Caco-2 (cell line): Measurements from ENCODE around the gene ATG2A. TPM values are rescaled to one million over a fixed set of nuclear protein-coding genes. Genes with fewer than 3 reads are reported as not detected.
A peak's percentile ranks its signal among the peaks of the same experiment; 100 is the strongest.

Experiments used
- BruUV-seq: library from RNA; stranded (reverse); fragments of 400-500 nt; replicated peaks from 2 replicates; lab custom pipeline; 2021; lab: Mats Ljungman, UMichigan
- CTCF ChIA-PET: fragments of 300-600 bp; sonication (Branson Sonifier 250); formaldehyde crosslinking; loops from one replicate; lab custom pipeline; 2022; ENCODE audit warnings: antibody characterized with exemption; lab: Charles Lee
- POLR2A ChIA-PET: fragments of 300-600 bp; sonication (Branson Sonifier 250); formaldehyde crosslinking; loops from one replicate; lab custom pipeline; 2022; ENCODE audit warnings: antibody characterized with exemption; lab: Charles Lee
- DNase-seq, 2 experiments: peaks; one replicate each; pipeline versions ENCODE4 v3.0.0 to v3.0.0-alpha.2; 2020 to 2022
- H3K27me3 ChIP-seq: replicated peaks from 2 replicates; pipeline ENCODE4 v1.6.0; 2011; ENCODE audit warnings: low read length; ENCODE audit not compliant: control insufficient read depth, insufficient read depth
- H3K36me3 ChIP-seq: 2 replicates; pipeline ENCODE4 v1.5.1; 2011; ENCODE audit warnings: low read length; ENCODE audit not compliant: control insufficient read depth, insufficient read depth
- H3K4me1 ChIP-seq: fragments of 250-450 bp; sonication (Bioruptor Pico); 2 replicates; pipeline ENCODE4 v1.5.1; 2020; ENCODE audit warnings: mild to moderate bottlenecking
- H3K4me3 ChIP-seq: 2 replicates; pipeline ENCODE4 v1.5.1; 2011; ENCODE audit warnings: low read depth, mild to moderate bottlenecking, control low read depth, low read length
- H3K9me3 ChIP-seq: fragments of 250-450 bp; sonication (Bioruptor Pico); 2 replicates; pipeline ENCODE4 v1.5.1; 2020; ENCODE audit warnings: mild to moderate bottlenecking, moderate library complexity
- H3K27ac Mint-ChIP-seq: one replicate; pipeline ENCODE4 v1.8.0; 2022; ENCODE audit warnings: mixed read lengths; ENCODE audit not compliant: unreplicated experiment
- H3K27me3 Mint-ChIP-seq: one replicate; pipeline ENCODE4 v1.8.0; 2022; ENCODE audit warnings: mixed read lengths; ENCODE audit not compliant: insufficient read depth, unreplicated experiment
- H3K36me3 Mint-ChIP-seq: one replicate; pipeline ENCODE4 v1.8.0; 2022; ENCODE audit warnings: mild to moderate bottlenecking, mixed read lengths; ENCODE audit not compliant: insufficient read depth, unreplicated experiment
- H3K4me1 Mint-ChIP-seq: one replicate; pipeline ENCODE4 v1.8.0; 2022; ENCODE audit warnings: low read depth, mixed read lengths; ENCODE audit not compliant: unreplicated experiment
- H3K4me3 Mint-ChIP-seq: one replicate; pipeline ENCODE4 v1.8.0; 2022; ENCODE audit warnings: mild to moderate bottlenecking, moderate library complexity, mixed read lengths; ENCODE audit not compliant: unreplicated experiment
- H3K9me3 Mint-ChIP-seq: one replicate; pipeline ENCODE4 v1.8.0; 2022; ENCODE audit warnings: mixed read lengths; ENCODE audit not compliant: unreplicated experiment
- intact Hi-C: fragments of 100-400 bp; cut with micrococcal nuclease; formaldehyde crosslinking; loops from one replicate; pipeline ENCODE4 v1.10.0; 2022; ENCODE audit not compliant: unreplicated experiment
- total RNA-seq: library from RNA; stranded (reverse); gene quantifications from 2 replicates; pipeline ENCODE4 v1.2.3, GENCODE V29; 2022
- TF ChIP-seq, protein P1 (sequence below), 2 experiments: fragments of 200-600 bp in 1 of 2; IDR thresholded peaks; 1 replicate in 1 of 2; 2 replicates in 1 of 2; pipeline versions ENCODE4 v1.5.1 to v1.8.0; 2011 to 2022; ENCODE audit warnings: antibody characterized with exemption in 1 of 2, control low read depth in 1 of 2, inconsistent platforms in 1 of 2, low read depth in 1 of 2, low read length in 1 of 2, mild to moderate bottlenecking in 1 of 2, moderate library complexity in 1 of 2; ENCODE audit not compliant: insufficient read depth in 1 of 2, severe bottlenecking in 1 of 2, unreplicated experiment in 1 of 2

ATG2A gene
- total RNA-seq, 1 experiment from 2014 or later: 27.9 TPM

DNA sequence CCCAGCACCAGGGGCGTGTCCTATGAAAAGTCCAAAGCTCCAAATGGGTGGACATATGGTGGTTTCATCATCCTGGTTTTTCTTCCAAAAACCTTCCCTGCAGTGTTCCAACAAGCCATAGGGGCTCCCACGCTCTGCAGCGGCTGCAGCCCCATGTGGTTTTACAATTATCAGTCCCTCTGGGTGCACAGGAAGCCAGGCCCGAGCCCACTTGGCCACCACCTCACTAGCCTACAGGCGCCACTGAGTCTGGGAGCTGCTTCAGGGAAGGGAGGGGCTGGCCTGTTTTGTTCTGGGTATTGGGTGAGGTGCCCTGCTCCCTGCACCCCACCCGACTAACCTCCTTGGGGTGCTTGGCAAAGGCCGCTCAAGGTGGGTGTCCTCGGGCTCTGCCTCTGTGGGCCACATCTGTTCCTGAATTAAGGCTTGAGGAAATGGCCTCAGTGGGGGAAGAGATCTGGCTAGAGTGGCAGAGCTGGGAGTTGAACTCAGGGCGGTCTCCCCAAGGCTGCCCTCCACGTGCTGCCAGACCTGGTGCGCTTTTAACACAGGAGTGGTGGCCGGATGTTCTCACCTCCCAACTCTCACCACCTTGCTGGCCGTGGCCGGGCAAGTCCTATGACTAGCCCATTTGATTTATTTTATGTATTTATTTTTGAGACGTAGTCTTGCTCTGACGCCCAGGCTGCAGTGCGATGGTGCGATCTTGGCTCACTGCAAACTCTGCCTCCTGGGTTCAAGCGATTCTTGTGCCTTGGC, 67.2 kb downstream of the ATG2A start:
- BruUV-seq: no TSS peak
- Histone ChIP-seq H3K36me3 (no peaks in the 10 kb centered on the region; the same call in 1 of the 2 replicates), H3K9me3 (no peaks in the 10 kb centered on the region), H3K4me1 (peaks cover 26% of the 10 kb centered on the region), H3K4me3 (no peak overlapping the region), H3K27me3 (no peaks in the 10 kb centered on the region)
- POLR2A ChIA-PET: interaction anchor here (1.0 kb wide), 1 partner anchor 21 kb away, joined by 3 read pairs; no protein-coding TSS in a partner anchor
- peaks cover 22% of the 10 kb centered on the region for H3K4me1 Mint-ChIP-seq
- H3K36me3 Mint-ChIP-seq: peaks cover 54% of the 10 kb centered on the region
- no peak overlapping the region for H3K27ac Mint-ChIP-seq
- no peaks in the 10 kb centered on the region for H3K27me3 Mint-ChIP-seq
- intact Hi-C loops: loop anchor here (5.0 kb wide), 1 partner anchor 148 kb away; the partner anchor contains the start of gene BATF2
- CTCF ChIA-PET: interaction anchor here (0.5 to 4.9 kb wide), 9 partner anchors 23 to 267 kb away, joined by 3 to 51 read pairs (median 4); partner anchors contain the start of genes EHD1 and ZNHIT2
- TF ChIP-seq, protein P1, sequence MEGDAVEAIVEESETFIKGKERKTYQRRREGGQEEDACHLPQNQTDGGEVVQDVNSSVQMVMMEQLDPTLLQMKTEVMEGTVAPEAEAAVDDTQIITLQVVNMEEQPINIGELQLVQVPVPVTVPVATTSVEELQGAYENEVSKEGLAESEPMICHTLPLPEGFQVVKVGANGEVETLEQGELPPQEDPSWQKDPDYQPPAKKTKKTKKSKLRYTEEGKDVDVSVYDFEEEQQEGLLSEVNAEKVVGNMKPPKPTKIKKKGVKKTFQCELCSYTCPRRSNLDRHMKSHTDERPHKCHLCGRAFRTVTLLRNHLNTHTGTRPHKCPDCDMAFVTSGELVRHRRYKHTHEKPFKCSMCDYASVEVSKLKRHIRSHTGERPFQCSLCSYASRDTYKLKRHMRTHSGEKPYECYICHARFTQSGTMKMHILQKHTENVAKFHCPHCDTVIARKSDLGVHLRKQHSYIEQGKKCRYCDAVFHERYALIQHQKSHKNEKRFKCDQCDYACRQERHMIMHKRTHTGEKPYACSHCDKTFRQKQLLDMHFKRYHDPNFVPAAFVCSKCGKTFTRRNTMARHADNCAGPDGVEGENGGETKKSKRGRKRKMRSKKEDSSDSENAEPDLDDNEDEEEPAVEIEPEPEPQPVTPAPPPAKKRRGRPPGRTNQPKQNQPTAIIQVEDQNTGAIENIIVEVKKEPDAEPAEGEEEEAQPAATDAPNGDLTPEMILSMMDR (IDR thresholded peaks at IDR 0.05; ENCODE audit: insufficient read depth in 1 of 2, low read depth in 1 of 2, low read length in 1 of 2, severe bottlenecking in 1 of 2, unreplicated experiment in 1 of 2): no peak
- no peak for DNase-seq
- no peak overlapping the region for H3K4me3 Mint-ChIP-seq
- H3K9me3 Mint-ChIP-seq: no peaks in the 10 kb centered on the region

DNA sequence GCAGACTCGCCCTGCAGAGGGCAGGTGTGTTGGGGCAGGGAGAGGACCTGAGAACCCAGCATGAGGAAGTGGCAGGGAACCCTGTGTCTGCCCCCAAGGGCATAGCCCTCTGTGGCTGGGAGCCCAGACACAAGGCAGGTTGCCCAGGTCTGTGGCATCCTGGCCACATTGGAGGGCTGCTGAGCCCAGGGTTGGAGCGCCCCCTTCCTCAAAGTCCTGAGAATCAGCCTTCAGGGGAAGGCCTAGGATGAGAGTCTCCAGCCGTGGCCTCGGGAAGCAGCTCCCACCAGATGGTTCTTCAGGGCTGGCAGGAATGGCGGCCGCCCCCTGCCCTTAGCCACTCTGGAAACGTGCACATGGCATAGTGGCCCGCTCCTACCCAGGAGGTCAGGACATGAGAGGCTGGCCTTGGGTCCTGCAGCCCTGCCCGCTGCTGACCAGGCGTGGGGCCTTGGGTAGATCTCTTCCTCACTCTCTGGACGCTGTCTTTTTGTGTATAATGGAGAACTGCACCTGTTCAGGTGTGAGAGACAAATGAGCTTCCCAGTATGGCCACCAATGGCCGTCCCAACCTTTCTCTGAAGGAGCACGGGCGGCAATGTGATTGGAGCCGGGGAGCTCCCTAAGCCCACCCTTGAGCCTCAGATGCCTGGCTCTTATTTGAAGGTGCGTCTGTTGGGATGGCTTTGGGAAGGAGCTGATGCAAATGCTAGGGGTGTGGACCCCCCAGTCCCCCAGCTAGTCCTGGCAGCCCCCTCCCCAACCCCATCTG, 68.0 kb downstream of the ATG2A start:
- no peak for DNase-seq
- intact Hi-C loops: loop anchor here (5.0 kb wide), 1 partner anchor 148 kb away; the partner anchor contains the start of gene BATF2
- peaks cover 19% of the 10 kb centered on the region for H3K4me1 Mint-ChIP-seq
- TF ChIP-seq, protein P1 (IDR thresholded peaks at IDR 0.05; ENCODE audit: insufficient read depth in 1 of 2, low read depth in 1 of 2, low read length in 1 of 2, severe bottlenecking in 1 of 2, unreplicated experiment in 1 of 2): no peak
- BruUV-seq: no TSS peak
- H3K36me3 Mint-ChIP-seq: peaks cover 54% of the 10 kb centered on the region
- Histone ChIP-seq H3K4me1 (peaks cover 22% of the 10 kb centered on the region), H3K4me3 (no peak overlapping the region), H3K36me3 (no peaks in the 10 kb centered on the region; the same call in 1 of the 2 replicates), H3K9me3 (no peaks in the 10 kb centered on the region), H3K27me3 (no peaks in the 10 kb centered on the region)
- no peak overlapping the region for H3K4me3 Mint-ChIP-seq
- ChIA-PET CTCF (interaction anchor here (0.5 to 4.9 kb wide), 14 partner anchors 15 to 268 kb away, joined by 3 to 51 read pairs (median 4); partner anchors contain the start of genes ARL2, BATF2, EHD1 and ZNHIT2), POLR2A (interaction anchor here (1.0 to 1.5 kb wide), 2 partner anchors 18 to 22 kb away, joined by 3 read pairs; no protein-coding TSS in a partner anchor)
- no peaks in the 10 kb centered on the region for H3K27me3 Mint-ChIP-seq
- peak overlapping the region; percentile 58 for H3K27ac Mint-ChIP-seq
- H3K9me3 Mint-ChIP-seq: no peaks in the 10 kb centered on the region
